CD4-positive, alpha-beta memory T cell (primary cell): ENCODE data around the gene PIAS1. TPM values are rescaled to one million over a fixed set of nuclear protein-coding genes. Genes with fewer than 3 reads are reported as not detected.
A peak's percentile ranks its signal among the peaks of the same experiment; 100 is the strongest.

ENCODE experiments used
- CTCF ChIA-PET: fragments of 350-600 bp; sonication (Branson Sonifier 250); formaldehyde crosslinking; loops from one replicate; lab custom pipeline; 2021; ENCODE audit warnings: inconsistent platforms; ENCODE audit not compliant: partially characterized antibody; lab: Charles Lee
- POLR2A ChIA-PET: fragments of 350-600 bp; sonication (Branson Sonifier 250); formaldehyde crosslinking; loops from one replicate; lab custom pipeline; 2021; ENCODE audit not compliant: partially characterized antibody; lab: Charles Lee
- DNase-seq, 5 donors: peaks; one replicate each; pipeline versions ENCODE4 v3.0.0 to v3.0.0-alpha.2; 2020 to 2022; ENCODE audit warnings: mixed read lengths in 1 of 5
- H3K27ac ChIP-seq: one replicate; pipeline ENCODE4 v1.7.0; 2013; ENCODE audit warnings: low read depth, low read length
- H3K27me3 ChIP-seq: 2 replicates; pipeline ENCODE4 v1.7.0; 2013; ENCODE audit warnings: mild to moderate bottlenecking, low read length, moderate library complexity; ENCODE audit not compliant: insufficient read depth
- H3K36me3 ChIP-seq: 2 replicates; pipeline ENCODE4 v1.7.0; 2013; ENCODE audit warnings: mild to moderate bottlenecking, low read length, moderate library complexity; ENCODE audit not compliant: insufficient read depth
- H3K4me1 ChIP-seq: 2 replicates; pipeline ENCODE4 v1.7.0; 2013; ENCODE audit warnings: mild to moderate bottlenecking, low read length, moderate library complexity; ENCODE audit not compliant: insufficient read depth
- H3K4me3 ChIP-seq, 2 donors: one replicate each; pipeline ENCODE4 v1.7.0; 2013; ENCODE audit warnings: low read length in 2 of 2, mild to moderate bottlenecking in 1 of 2
- H3K9me3 ChIP-seq, 2 donors: one replicate each; pipeline ENCODE4 v1.7.0; 2013; ENCODE audit warnings: low read length in 2 of 2, control low read depth in 1 of 2; ENCODE audit not compliant: control insufficient read depth in 1 of 2
- H3K27ac Mint-ChIP-seq, 7 donors: one replicate each; pipeline ENCODE4 v1.8.0; 2020 to 2021; ENCODE audit warnings: mixed read lengths in 7 of 7, mild to moderate bottlenecking in 6 of 7, inconsistent platforms in 3 of 7, moderate library complexity in 3 of 7
- H3K27me3 Mint-ChIP-seq, 2 donors: one replicate each; pipeline ENCODE4 v1.8.0; 2020 to 2021; ENCODE audit warnings: mixed read lengths in 2 of 2
- H3K36me3 Mint-ChIP-seq, 2 donors: one replicate each; pipeline ENCODE4 v1.8.0; 2020 to 2021; ENCODE audit warnings: mixed read lengths in 2 of 2, inconsistent platforms in 1 of 2, mild to moderate bottlenecking in 1 of 2
- H3K4me1 Mint-ChIP-seq, 4 donors: one replicate each; pipeline ENCODE4 v1.8.0; 2020 to 2021; ENCODE audit warnings: mixed read lengths in 4 of 4, mild to moderate bottlenecking in 1 of 4
- H3K4me3 Mint-ChIP-seq, 8 donors: one replicate each; pipeline ENCODE4 v1.8.0; 2020 to 2021; ENCODE audit warnings: mixed read lengths in 8 of 8, mild to moderate bottlenecking in 7 of 8, moderate library complexity in 6 of 8, inconsistent platforms in 3 of 8
- H3K9me3 Mint-ChIP-seq, 8 donors: one replicate each; pipeline ENCODE4 v1.8.0; 2020 to 2021; ENCODE audit warnings: mixed read lengths in 8 of 8, mild to moderate bottlenecking in 5 of 8, inconsistent platforms in 3 of 8, moderate library complexity in 1 of 8
- intact Hi-C: fragments of 100-400 bp; cut with micrococcal nuclease; formaldehyde crosslinking; loops from one replicate; pipeline ENCODE4 v1.15.1; 2023
- polyA plus RNA-seq, 2 donors: library from polyadenylated mRNA; unstranded; fragments of 300-500 nt; fragmentation: Illumina TruSeq; gene quantifications; one replicate each; pipeline ENCODE4 v1.2.3, GENCODE V29; 2021
- total RNA-seq, 2 experiments: library from RNA; stranded (reverse); gene quantifications; one replicate each; pipeline ENCODE4 v1.2.3, GENCODE V29; 2021

Gene PIAS1
- total and polyA plus RNA-seq, 4 experiments from 2014 or later: 86.0 to 149 (median 98.4) TPM

- Histone ChIP-seq H3K9me3 (no peaks in the 10 kb centered on the region), H3K27ac (no peak overlapping the region), H3K27me3 (no peaks in the 10 kb centered on the region), H3K36me3 (peaks cover under 1% of the 10 kb centered on the region), H3K4me3 (no peak overlapping the region), H3K4me1 (peaks cover 21% of the 10 kb centered on the region)
- peaks cover 0 to 26% (median 18%) of the 10 kb centered on the region in 8 donors for H3K9me3 Mint-ChIP-seq
- no peak overlapping the region for H3K27ac Mint-ChIP-seq
- H3K4me1 Mint-ChIP-seq: peaks cover 25 to 68% (median 52%) of the 10 kb centered on the region in 4 donors
- POLR2A ChIA-PET: no interaction called here
- CTCF ChIA-PET: no interaction called here
- intact Hi-C loops: no loop called here
- DNase-seq: no peak
- no peaks in the 10 kb centered on the region for H3K27me3 Mint-ChIP-seq
- H3K36me3 Mint-ChIP-seq: peaks cover 61 to 74% of the 10 kb centered on the region in 2 donors
- peak overlapping the region in 1 of 8 donors; percentile 5 for H3K4me3 Mint-ChIP-seq
These were observed 42.9 kb downstream of the PIAS1 start for GRCh38 chr15:68097029-68097428.

GRCh38 chr15:68098465-68098864 lies 44.4 kb downstream of the PIAS1 start:
- no peak overlapping the region for H3K27ac ChIP-seq
- H3K4me1 Mint-ChIP-seq: peaks cover 18 to 65% (median 46%) of the 10 kb centered on the region in 4 donors

GRCh38 chr15:68100194-68100593 lies 46.1 kb downstream of the PIAS1 start:
- CTCF ChIA-PET: no interaction called here

More at GRCh38 chr15:68098465-68098864, 44.4 kb downstream of the PIAS1 start:
- no peaks in the 10 kb centered on the region for H3K27me3 ChIP-seq
- Mint-ChIP-seq H3K4me3 (no peak overlapping the region), H3K9me3 (peaks cover 0 to 35% (median 19%) of the 10 kb centered on the region in 8 donors), H3K36me3 (peaks cover 61 to 75% of the 10 kb centered on the region in 2 donors), H3K27me3 (no peaks in the 10 kb centered on the region), H3K27ac (no peak overlapping the region)
- intact Hi-C loops: no loop called here
- H3K4me1 ChIP-seq: peaks cover 21% of the 10 kb centered on the region
- no peaks in the 10 kb centered on the region for H3K36me3 ChIP-seq
- no peak overlapping the region for H3K4me3 ChIP-seq
- CTCF ChIA-PET: no interaction called here
- no peak for DNase-seq
- no peaks in the 10 kb centered on the region for H3K9me3 ChIP-seq
- POLR2A ChIA-PET: no interaction called here

GRCh38 chr15:68103603-68104002 lies 49.5 kb downstream of the PIAS1 start:
- peaks cover 24% of the 10 kb centered on the region for H3K4me1 ChIP-seq
- no peak for DNase-seq
- POLR2A ChIA-PET: no interaction called here
- no peaks in the 10 kb centered on the region for H3K27me3 Mint-ChIP-seq
- no peak overlapping the region for H3K27ac Mint-ChIP-seq
- no peaks in the 10 kb centered on the region for H3K9me3 ChIP-seq
- no peaks in the 10 kb centered on the region for H3K36me3 ChIP-seq
- no peak overlapping the region for H3K4me3 Mint-ChIP-seq
- peaks cover 33 to 79% (median 60%) of the 10 kb centered on the region in 4 donors for H3K4me1 Mint-ChIP-seq
- peaks cover 51 to 54% of the 10 kb centered on the region in 2 donors for H3K36me3 Mint-ChIP-seq
- no peak overlapping the region for H3K27ac ChIP-seq
- H3K9me3 Mint-ChIP-seq: peaks cover 0 to 16% (median 3%) of the 10 kb centered on the region in 8 donors
- H3K4me3 ChIP-seq: no peak overlapping the region
- no peaks in the 10 kb centered on the region for H3K27me3 ChIP-seq
- CTCF ChIA-PET: no interaction called here
- intact Hi-C loops: no loop called here

More at GRCh38 chr15:68100194-68100593, 46.1 kb downstream of the PIAS1 start:
- POLR2A ChIA-PET: no interaction called here
- no peak overlapping the region for H3K27ac ChIP-seq
- H3K27me3 ChIP-seq: no peaks in the 10 kb centered on the region
- no peaks in the 10 kb centered on the region for H3K9me3 ChIP-seq
- H3K4me1 ChIP-seq: peaks cover 21% of the 10 kb centered on the region
- Mint-ChIP-seq H3K9me3 (peaks cover 0 to 40% (median 19%) of the 10 kb centered on the region in 8 donors), H3K4me3 (peak overlapping the region in 2 of 8 donors; percentile 5 to 13), H3K27ac (peak overlapping the region in 1 of 7 donors; percentile 34), H3K4me1 (peaks cover 20 to 68% (median 51%) of the 10 kb centered on the region in 4 donors), H3K27me3 (no peaks in the 10 kb centered on the region), H3K36me3 (peaks cover 62 to 72% of the 10 kb centered on the region in 2 donors)
- no peak for DNase-seq
- H3K36me3 ChIP-seq: no peaks in the 10 kb centered on the region
- H3K4me3 ChIP-seq: no peak overlapping the region
- intact Hi-C loops: no loop called here

GRCh38 chr15:68106656-68107055 lies 52.5 kb downstream of the PIAS1 start:
- intact Hi-C loops: no loop called here
- Mint-ChIP-seq H3K36me3 (peaks cover 36 to 44% of the 10 kb centered on the region in 2 donors), H3K4me1 (peaks cover 35 to 68% (median 53%) of the 10 kb centered on the region in 4 donors)

GRCh38 chr15:68107142-68107541 lies 53.0 kb downstream of the PIAS1 start:
- intact Hi-C loops: no loop called here
- Histone ChIP-seq H3K27me3 (no peaks in the 10 kb centered on the region), H3K36me3 (no peaks in the 10 kb centered on the region), H3K9me3 (no peaks in the 10 kb centered on the region), H3K4me3 (no peak overlapping the region), H3K27ac (no peak overlapping the region), H3K4me1 (peaks cover 6% of the 10 kb centered on the region)
- POLR2A ChIA-PET: no interaction called here
- peaks cover 0 to 16% (median 3%) of the 10 kb centered on the region in 8 donors for H3K9me3 Mint-ChIP-seq
- H3K27ac Mint-ChIP-seq: peak overlapping the region in 1 of 7 donors; percentile 54
- DNase-seq: no peak
- H3K4me1 Mint-ChIP-seq: peaks cover 40 to 68% (median 54%) of the 10 kb centered on the region in 4 donors
- CTCF ChIA-PET: no interaction called here
- no peaks in the 10 kb centered on the region for H3K27me3 Mint-ChIP-seq
- no peak overlapping the region for H3K4me3 Mint-ChIP-seq
- peaks cover 31 to 40% of the 10 kb centered on the region in 2 donors for H3K36me3 Mint-ChIP-seq

More at GRCh38 chr15:68106656-68107055, 52.5 kb downstream of the PIAS1 start:
- peaks cover 0 to 16% (median 3%) of the 10 kb centered on the region in 8 donors for H3K9me3 Mint-ChIP-seq
- Histone ChIP-seq H3K27me3 (no peaks in the 10 kb centered on the region), H3K27ac (no peak overlapping the region), H3K9me3 (no peaks in the 10 kb centered on the region), H3K36me3 (no peaks in the 10 kb centered on the region), H3K4me3 (no peak overlapping the region), H3K4me1 (peaks cover 3% of the 10 kb centered on the region)
- no peaks in the 10 kb centered on the region for H3K27me3 Mint-ChIP-seq
- peak overlapping the region in 2 of 7 donors; percentile 9 to 54 for H3K27ac Mint-ChIP-seq
- ChIA-PET CTCF (no interaction called here), POLR2A (no interaction called here)
- H3K4me3 Mint-ChIP-seq: peak overlapping the region in 1 of 8 donors; percentile 17
- no peak for DNase-seq

- no peak for DNase-seq
- no peaks in the 10 kb centered on the region for H3K27me3 Mint-ChIP-seq
- no peak overlapping the region for H3K4me3 ChIP-seq
- no peak overlapping the region for H3K27ac ChIP-seq
- peaks cover 59 to 84% (median 70%) of the 10 kb centered on the region in 4 donors for H3K4me1 Mint-ChIP-seq
- H3K4me3 Mint-ChIP-seq: peak overlapping the region in 3 of 8 donors; percentile 41 to 76 (median 42)
- intact Hi-C loops: no loop called here
- peaks cover 41% of the 10 kb centered on the region for H3K4me1 ChIP-seq
- H3K36me3 ChIP-seq: no peaks in the 10 kb centered on the region
- no peaks in the 10 kb centered on the region for H3K9me3 ChIP-seq
- CTCF ChIA-PET: interaction anchor here (1.4 kb wide), 1 partner anchor 23 kb away, joined by 3 read pairs; no protein-coding TSS in a partner anchor
- POLR2A ChIA-PET: no interaction called here
- no peaks in the 10 kb centered on the region for H3K27me3 ChIP-seq
- H3K27ac Mint-ChIP-seq: peak overlapping the region in 1 of 7 donors; percentile 39
- H3K36me3 Mint-ChIP-seq: peaks cover 13 to 15% of the 10 kb centered on the region in 2 donors
- H3K9me3 Mint-ChIP-seq: no peaks in the 10 kb centered on the region
These were observed 58.6 kb downstream of the PIAS1 start for GRCh38 chr15:68112706-68113105.
